ENCODE measurements around the gene EXOC3.

EXOC3 gene

GRCh38 chr5:432928-433791, 9.8 kb upstream of the EXOC3 start:
- no peak for DNase-seq (ENCODE audit: insufficient read length, low spot score)
- FAIRE-seq: no peak
- TF ChIP-seq CTCF (IDR thresholded peaks at IDR 0.05; ENCODE audit: insufficient read depth, missing control alignments): no peak

DNA sequence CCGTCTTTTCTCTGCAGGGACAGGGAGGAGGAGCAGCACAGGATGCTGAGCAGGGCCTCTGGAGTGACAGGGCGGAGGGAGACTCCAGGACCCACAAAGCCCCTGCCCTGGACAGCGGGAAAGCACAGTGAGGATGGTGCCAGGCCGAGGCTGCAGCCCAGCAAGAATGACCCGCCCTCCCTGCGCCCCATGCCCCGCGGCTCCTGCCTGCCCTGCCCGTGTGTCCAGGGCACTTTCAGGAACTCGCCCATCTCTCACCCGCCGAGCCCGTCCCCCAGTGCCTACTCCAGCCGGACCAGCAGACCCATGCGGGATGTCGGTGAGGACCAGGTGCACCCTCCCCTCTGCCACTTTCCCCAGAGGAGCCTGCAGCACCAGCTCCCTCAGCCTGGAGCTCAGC, 9.1 kb upstream of the EXOC3 start:
- no peak for DNase-seq (ENCODE audit: insufficient read length, low spot score)
- TF ChIP-seq CTCF (IDR thresholded peaks at IDR 0.05; ENCODE audit: insufficient read depth, missing control alignments): no peak
- FAIRE-seq: no peak

GRCh38 chr5:434443-435146, 8.4 kb upstream of the EXOC3 start:
- TF ChIP-seq CTCF (IDR thresholded peaks at IDR 0.05; ENCODE audit: insufficient read depth, missing control alignments): no peak

DNA sequence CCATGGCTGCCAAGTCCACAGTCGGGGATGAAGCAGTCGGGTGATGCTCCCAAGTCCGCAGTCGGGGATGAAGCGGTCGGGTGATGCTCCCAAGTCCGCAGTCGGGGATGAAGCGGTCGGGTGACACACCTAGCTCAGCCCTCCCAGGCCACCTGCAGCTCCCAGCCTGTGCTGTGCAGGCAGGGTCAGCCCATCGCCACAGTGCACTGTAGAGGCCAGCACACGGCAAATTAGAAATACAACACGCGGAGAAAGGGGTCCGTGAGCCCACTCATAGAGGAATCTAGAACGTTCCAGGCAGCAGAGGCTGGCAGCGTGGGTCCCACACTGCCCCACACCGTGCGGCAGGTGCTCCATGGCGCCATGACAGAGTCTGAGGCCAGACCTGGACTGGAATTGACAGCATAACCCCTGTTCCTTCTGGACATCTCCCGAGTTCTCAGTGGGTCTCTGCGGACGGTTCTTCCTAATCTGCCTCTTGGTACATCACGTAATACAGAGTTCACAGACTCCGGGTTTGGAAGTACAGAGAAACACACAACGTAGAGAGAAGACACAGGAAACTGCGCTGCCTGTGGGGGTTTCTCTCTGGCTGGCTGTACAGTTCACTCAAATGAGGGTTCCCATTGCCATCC, 7.7 kb upstream of the EXOC3 start:
- FAIRE-seq (no peak), DNase-seq (ENCODE audit: insufficient read length, low spot score) (no peak)
- no peak for TF ChIP-seq CTCF (IDR thresholded peaks at IDR 0.05; ENCODE audit: insufficient read depth, missing control alignments)

More at GRCh38 chr5:434443-435146, 8.4 kb upstream of the EXOC3 start:
- DNase-seq (ENCODE audit: insufficient read length, low spot score): no peak
- no peak for FAIRE-seq

DNA sequence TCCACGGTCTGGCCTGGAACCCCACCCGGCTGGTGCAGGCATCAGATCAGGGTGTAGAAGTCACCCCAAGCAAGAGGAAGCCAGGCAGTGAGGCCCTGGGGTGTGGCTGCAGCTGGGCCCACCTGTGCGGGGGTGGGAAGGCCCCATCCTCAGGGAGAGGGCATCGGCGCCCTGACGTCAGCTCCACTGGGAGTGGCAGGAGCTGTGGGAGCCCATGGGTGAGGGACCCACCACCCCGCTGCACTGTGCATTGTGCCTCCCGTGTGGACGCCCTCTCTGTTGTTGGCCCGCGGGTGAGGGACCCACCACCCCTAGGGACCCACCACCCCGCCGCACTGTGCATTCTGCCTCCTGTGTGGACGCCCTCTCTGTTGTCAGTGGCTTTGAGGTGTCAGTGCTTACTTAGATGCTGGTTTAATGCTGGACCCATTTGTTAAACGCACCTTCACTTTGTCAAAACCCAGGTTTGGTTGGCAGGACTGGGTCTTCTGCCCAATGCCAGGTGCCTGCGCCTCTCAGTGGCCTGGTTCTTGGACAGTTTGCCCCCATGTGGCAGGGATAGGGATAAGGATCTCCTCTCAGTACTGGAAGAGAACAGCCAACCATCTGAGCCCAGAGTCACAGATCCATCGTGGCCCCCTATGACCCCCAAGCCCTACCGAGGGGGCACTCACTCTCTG, 6.9 kb upstream of the EXOC3 start:
- DNase-seq (ENCODE audit: insufficient read length, low spot score): no peak
- peak; percentile 37 for TF ChIP-seq CTCF (IDR thresholded peaks at IDR 0.05; ENCODE audit: insufficient read depth, missing control alignments)
- no peak for FAIRE-seq

- TF ChIP-seq CTCF (IDR thresholded peaks at IDR 0.05; ENCODE audit: insufficient read depth, missing control alignments): no peak
- FAIRE-seq (no peak), DNase-seq (ENCODE audit: insufficient read length, low spot score) (no peak)
Observed at GRCh38 chr5:436641-436975, 6.4 kb upstream of the EXOC3 start.
